Body of pancreas (tissue), 4 donors: ENCODE data around the gene DNAJC4. TPM values are rescaled to one million over a fixed set of nuclear protein-coding genes. Genes with fewer than 3 reads are reported as not detected.

Experiments used
- ATAC-seq: fragments of 150-250 bp; one replicate; pipeline ENCODE4 v1.9.1; 2016
- DNase-seq, 4 donors: peaks; one replicate each; pipeline ENCODE4 v3.0.0-alpha.2; 2019
- H3K27ac ChIP-seq, 4 donors: fragments of 200-600 bp; sonication (generic); 1 replicate in 3 of 4; 2 replicates in 1 of 4; pipeline versions ENCODE4 v1.5.1 to v1.6.1; 2016 to 2019; ENCODE audit warnings: mild to moderate bottlenecking in 1 of 4, mixed read lengths in 1 of 4, moderate library complexity in 1 of 4
- H3K27me3 ChIP-seq, 2 donors: fragments of 200-600 bp; sonication (generic); one replicate each; pipeline ENCODE4 v1.6.0; 2016; ENCODE audit warnings: mild to moderate bottlenecking in 1 of 2
- H3K36me3 ChIP-seq, 2 donors: fragments of 200-600 bp; sonication (generic); replicated peaks in 1 of 2; 2 replicates each; pipeline ENCODE4 v1.5.1; 2016; ENCODE audit warnings: low read depth in 2 of 2; ENCODE audit not compliant: insufficient read depth in 1 of 2
- H3K4me1 ChIP-seq: fragments of 200-600 bp; sonication (generic); one replicate; pipeline ENCODE4 v1.6.0; 2016
- H3K4me3 ChIP-seq, 2 donors: fragments of 200-600 bp; sonication (generic); 1 replicate in 1 of 2; 2 replicates in 1 of 2; pipeline ENCODE4 v1.5.1; 2016 to 2019
- H3K9me3 ChIP-seq, 3 donors: fragments of 200-600 bp; sonication (generic); 1 replicate in 2 of 3; 2 replicates in 1 of 3; pipeline ENCODE4 v1.5.1; 2016
- POLR2A ChIP-seq, 3 donors: fragments of 450-650 bp; IDR thresholded peaks; one replicate each; pipeline ENCODE4 v1.6.1; 2016; ENCODE audit warnings: antibody characterized with exemption in 3 of 3, mild to moderate bottlenecking in 2 of 3
- WGBS, 2 donors: methylation state at CpG; one replicate each; pipeline ENCODE4 v1.1.5; 2017; 5-methylcytosine and 5-hydroxymethylcytosine counted together
- intact Hi-C: fragments of 100-400 bp; cut with DNase I; formaldehyde crosslinking; loops from one replicate; pipeline ENCODE4 v1.15.1; 2023
- total RNA-seq, 2 donors: library from RNA; depleted of rRNA; stranded (reverse); fragments of >200 nt; gene quantifications; one replicate each; pipeline ENCODE4 v1.1.0, GENCODE V29; 2016
- TF ChIP-seq, protein P1 (sequence below), 7 experiments: fragments of 450-650 bp in 4 of 7; fragments of 200-600 bp in 3 of 7; sonication (generic) in 3 of 7; IDR thresholded peaks; one replicate each; pipeline ENCODE4 v1.5.1; 2016 to 2019; ENCODE audit warnings: antibody characterized with exemption in 7 of 7

DNAJC4 gene
- total RNA-seq, 2 donors from 2014 or later, result 23.6 to 56.7 TPM

DNA sequence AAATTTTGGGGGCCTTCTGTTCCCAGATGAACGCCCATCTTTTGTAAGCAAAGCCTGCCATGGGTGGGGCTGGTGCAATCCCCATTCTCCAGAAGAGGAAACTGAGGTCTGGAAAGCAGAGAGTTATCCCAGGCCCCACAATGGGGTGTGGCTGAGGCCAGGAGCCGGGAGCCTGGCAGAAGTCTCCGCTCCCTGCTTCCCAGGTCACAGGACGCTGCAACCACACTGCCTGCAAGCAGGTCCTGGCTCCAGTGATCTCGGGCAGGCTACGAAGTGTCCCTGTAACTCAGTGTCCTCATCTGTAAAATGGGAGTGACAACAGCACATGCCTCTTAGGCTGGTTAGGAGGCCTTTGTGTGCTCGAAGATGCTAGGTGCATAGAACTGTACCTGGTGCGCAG is 22.7 kb downstream of the DNAJC4 start:
- Histone ChIP-seq H3K36me3 (no peaks in the 10 kb centered on the region), H3K4me1 (peaks cover 24% of the 10 kb centered on the region), H3K4me3 (no peak overlapping the region), H3K9me3 (no peaks in the 10 kb centered on the region), H3K27me3 (no peaks in the 10 kb centered on the region), H3K27ac (no peak overlapping the region)
- 77 to 86% methylated on average over 7 to 8 of the region's 8 CpGs for WGBS, 2 donors
- no peak for TF ChIP-seq POLR2A (IDR thresholded peaks at IDR 0.05)
- TF ChIP-seq, protein P1, sequence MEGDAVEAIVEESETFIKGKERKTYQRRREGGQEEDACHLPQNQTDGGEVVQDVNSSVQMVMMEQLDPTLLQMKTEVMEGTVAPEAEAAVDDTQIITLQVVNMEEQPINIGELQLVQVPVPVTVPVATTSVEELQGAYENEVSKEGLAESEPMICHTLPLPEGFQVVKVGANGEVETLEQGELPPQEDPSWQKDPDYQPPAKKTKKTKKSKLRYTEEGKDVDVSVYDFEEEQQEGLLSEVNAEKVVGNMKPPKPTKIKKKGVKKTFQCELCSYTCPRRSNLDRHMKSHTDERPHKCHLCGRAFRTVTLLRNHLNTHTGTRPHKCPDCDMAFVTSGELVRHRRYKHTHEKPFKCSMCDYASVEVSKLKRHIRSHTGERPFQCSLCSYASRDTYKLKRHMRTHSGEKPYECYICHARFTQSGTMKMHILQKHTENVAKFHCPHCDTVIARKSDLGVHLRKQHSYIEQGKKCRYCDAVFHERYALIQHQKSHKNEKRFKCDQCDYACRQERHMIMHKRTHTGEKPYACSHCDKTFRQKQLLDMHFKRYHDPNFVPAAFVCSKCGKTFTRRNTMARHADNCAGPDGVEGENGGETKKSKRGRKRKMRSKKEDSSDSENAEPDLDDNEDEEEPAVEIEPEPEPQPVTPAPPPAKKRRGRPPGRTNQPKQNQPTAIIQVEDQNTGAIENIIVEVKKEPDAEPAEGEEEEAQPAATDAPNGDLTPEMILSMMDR (IDR thresholded peaks at IDR 0.05), result no peak
- DNase-seq, result no peak
- intact Hi-C loops, result no loop called here
- ATAC-seq, result no peak

DNA sequence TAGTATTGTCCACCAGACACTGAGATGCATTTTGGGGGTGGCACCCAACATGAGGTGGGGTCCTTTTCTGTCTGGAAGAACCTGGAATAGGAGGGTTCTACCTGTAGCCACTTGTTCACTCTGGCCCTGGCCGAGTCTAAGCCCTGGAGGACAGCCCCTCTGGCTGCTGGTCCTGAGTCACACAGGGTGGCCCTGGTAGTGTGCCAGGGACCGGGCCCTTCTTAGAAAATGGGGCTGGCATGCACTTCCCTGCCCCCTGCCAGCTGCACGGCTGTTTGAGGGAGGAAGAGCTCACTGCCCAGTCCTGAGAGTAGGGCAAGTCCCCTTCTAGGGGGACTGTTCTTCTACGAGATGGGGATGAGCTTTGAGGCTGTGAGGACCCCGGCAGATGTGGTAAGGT is 23.1 kb downstream of the DNAJC4 start:
- no peak overlapping the region for H3K27ac ChIP-seq
- TF ChIP-seq, protein P1 (IDR thresholded peaks at IDR 0.05), result no peak
- TF ChIP-seq POLR2A (IDR thresholded peaks at IDR 0.05), result no peak
- no peaks in the 10 kb centered on the region for H3K9me3 ChIP-seq
- intact Hi-C loops, result no loop called here
- peaks cover 24% of the 10 kb centered on the region for H3K4me1 ChIP-seq
- DNase-seq, result peak in 1 of 4 donors; percentile 52
- no peaks in the 10 kb centered on the region for H3K27me3 ChIP-seq
- H3K4me3 ChIP-seq, result no peak overlapping the region
- H3K36me3 ChIP-seq, result no peaks in the 10 kb centered on the region
- ATAC-seq, result no peak
- 55 to 74% methylated on average over 3 to 5 of the region's 5 CpGs for WGBS, 2 donors

DNA sequence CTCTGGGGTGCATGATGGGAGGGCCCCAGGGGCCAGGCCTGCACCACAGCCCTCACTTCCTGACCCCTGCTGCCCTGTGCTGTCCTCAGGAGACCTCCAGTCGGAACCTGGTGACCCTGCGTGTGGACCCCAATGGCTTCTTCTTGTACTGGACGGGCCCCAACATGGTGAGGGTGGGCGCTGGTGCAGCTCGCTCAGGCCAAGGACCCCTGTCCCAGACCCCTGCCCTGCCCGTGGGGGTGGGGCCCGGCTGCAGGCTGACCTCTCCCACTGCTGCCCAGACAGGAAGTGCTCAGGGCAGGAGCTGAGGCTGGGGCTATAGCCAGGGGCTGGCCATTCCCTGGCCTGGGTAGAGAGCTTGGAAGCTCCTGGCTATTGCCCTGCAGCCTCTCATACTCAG is 24.0 kb downstream of the DNAJC4 start:
- DNase-seq (no peak), ATAC-seq (no peak)
- Histone ChIP-seq H3K36me3 (no peaks in the 10 kb centered on the region), H3K27me3 (no peaks in the 10 kb centered on the region), H3K4me1 (peaks cover 24% of the 10 kb centered on the region), H3K4me3 (no peak overlapping the region), H3K9me3 (no peaks in the 10 kb centered on the region), H3K27ac (no peak overlapping the region)
- TF ChIP-seq, protein P1 (IDR thresholded peaks at IDR 0.05), result no peak
- no peak for TF ChIP-seq POLR2A (IDR thresholded peaks at IDR 0.05)
- WGBS, 2 donors, result 76% methylated on average over 3 of the region's 7 CpGs; no CpG with 5 or more reads in 1 of the 2 donors
- intact Hi-C loops, result no loop called here

DNA sequence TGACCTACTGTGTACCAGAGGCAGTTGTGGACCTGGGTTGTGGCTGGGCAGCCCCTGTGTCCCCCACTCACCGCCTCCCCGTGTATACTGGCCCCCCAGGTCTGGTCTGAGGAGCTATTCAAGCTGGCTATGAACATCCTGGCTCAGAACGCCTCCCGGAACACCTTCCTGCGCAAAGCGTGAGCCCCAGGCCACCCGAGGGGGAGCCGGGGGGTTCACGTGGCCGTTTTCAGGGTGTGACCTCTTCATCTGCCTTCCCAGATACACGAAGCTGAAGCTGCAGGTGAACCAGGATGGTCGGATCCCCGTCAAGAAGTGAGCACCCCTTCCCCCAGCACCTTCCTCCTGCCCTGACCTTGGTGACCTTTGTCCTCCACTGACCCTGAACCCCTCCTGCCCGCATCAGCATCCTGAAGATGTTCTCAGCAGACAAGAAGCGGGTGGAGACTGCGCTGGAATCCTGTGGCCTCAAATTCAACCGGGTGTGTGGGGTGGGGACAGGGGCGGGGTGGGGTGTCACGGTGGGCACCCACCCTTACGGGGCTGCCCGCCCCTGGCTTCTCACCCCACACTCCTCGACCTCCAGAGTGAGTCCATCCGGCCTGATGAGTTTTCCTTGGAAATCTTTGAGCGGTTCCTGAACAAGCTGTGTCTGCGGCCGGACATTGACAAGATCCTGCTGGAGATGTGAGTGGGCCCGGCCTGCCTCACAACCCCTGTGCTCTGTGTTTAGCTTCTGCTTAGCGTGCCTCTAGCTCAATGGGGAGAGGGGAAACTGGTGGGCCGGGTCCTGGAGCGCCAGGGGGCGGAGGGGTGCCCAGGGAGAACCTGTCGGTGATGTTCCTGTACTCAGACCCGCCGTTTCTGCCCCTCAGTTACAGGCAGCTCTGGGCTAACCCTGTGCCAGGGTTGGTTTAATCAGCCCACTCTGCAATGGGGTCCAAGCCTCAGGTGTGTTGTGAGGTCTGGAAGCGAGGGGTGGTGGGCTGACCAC is 25.1 kb downstream of the DNAJC4 start:
- DNase-seq, result no peak
- intact Hi-C loops, result no loop called here
- no peak overlapping the region for H3K27ac ChIP-seq

More for the DNA sequence above, 25.1 kb downstream of the DNAJC4 start:
- Histone ChIP-seq H3K36me3 (no peaks in the 10 kb centered on the region), H3K4me3 (no peak overlapping the region), H3K4me1 (peaks cover 24% of the 10 kb centered on the region), H3K27me3 (no peaks in the 10 kb centered on the region), H3K9me3 (no peaks in the 10 kb centered on the region)
- no peak for ATAC-seq
- TF ChIP-seq POLR2A (IDR thresholded peaks at IDR 0.05), result no peak
- TF ChIP-seq, protein P1 (IDR thresholded peaks at IDR 0.05), result no peak
- WGBS, 2 donors, result 87 to 94% methylated on average over 20 to 31 of the region's 35 CpGs
